Fibroblast of mammary gland (primary cell): ENCODE data around the gene ZBTB47.

Experiments used
- DNase-seq: peaks from one replicate; pipeline ENCODE4 v3.0.0-alpha.2; 2010; ENCODE audit warnings: low read depth
- H3K4me3 ChIP-seq: 2 replicates; pipeline ENCODE4 v1.5.1; 2011; ENCODE audit warnings: low read depth, mild to moderate bottlenecking, low read length, moderate library complexity; ENCODE audit not compliant: control insufficient read depth
- TF ChIP-seq, protein P1 (sequence below): conservative IDR thresholded peaks from 2 replicates; pipeline ENCODE4 v1.5.1; 2011; ENCODE audit warnings: low read depth, low read length, inconsistent platforms; ENCODE audit not compliant: control insufficient read depth, insufficient read depth

ZBTB47 gene

DNA sequence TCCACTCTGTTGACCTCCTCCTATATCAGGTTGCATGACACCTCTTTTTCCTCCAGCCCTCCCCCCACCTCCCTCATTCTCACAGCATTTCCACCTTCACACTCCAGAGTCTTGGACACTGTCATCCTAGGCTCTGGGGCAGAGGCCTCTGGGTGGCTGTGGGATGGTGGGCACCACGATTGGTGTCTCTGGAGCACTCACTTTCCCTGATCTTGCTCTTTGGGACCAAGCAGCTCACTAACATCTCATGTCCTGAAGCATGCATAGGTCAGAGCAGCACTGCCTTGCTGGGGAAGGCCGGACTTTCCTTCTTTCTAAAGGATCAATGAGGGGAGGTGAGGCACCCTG is 14.9 kb downstream of the ZBTB47 start:
- TF ChIP-seq, protein P1, sequence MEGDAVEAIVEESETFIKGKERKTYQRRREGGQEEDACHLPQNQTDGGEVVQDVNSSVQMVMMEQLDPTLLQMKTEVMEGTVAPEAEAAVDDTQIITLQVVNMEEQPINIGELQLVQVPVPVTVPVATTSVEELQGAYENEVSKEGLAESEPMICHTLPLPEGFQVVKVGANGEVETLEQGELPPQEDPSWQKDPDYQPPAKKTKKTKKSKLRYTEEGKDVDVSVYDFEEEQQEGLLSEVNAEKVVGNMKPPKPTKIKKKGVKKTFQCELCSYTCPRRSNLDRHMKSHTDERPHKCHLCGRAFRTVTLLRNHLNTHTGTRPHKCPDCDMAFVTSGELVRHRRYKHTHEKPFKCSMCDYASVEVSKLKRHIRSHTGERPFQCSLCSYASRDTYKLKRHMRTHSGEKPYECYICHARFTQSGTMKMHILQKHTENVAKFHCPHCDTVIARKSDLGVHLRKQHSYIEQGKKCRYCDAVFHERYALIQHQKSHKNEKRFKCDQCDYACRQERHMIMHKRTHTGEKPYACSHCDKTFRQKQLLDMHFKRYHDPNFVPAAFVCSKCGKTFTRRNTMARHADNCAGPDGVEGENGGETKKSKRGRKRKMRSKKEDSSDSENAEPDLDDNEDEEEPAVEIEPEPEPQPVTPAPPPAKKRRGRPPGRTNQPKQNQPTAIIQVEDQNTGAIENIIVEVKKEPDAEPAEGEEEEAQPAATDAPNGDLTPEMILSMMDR, result no peak
- no peak for DNase-seq
- no peak overlapping the region for H3K4me3 ChIP-seq

- TF ChIP-seq, protein P1, result no peak
- peak; percentile 75 for DNase-seq
Measured at GRCh38 chr3:42668793-42669217, 15.3 kb downstream of the ZBTB47 start.

GRCh38 chr3:42670051-42670576 is 16.6 kb downstream of the ZBTB47 start:
- DNase-seq, result no peak
- TF ChIP-seq, protein P1, result no peak
- H3K4me3 ChIP-seq, result no peak overlapping the region

More at GRCh38 chr3:42668793-42669217, 15.3 kb downstream of the ZBTB47 start:
- H3K4me3 ChIP-seq, result no peak overlapping the region

DNA sequence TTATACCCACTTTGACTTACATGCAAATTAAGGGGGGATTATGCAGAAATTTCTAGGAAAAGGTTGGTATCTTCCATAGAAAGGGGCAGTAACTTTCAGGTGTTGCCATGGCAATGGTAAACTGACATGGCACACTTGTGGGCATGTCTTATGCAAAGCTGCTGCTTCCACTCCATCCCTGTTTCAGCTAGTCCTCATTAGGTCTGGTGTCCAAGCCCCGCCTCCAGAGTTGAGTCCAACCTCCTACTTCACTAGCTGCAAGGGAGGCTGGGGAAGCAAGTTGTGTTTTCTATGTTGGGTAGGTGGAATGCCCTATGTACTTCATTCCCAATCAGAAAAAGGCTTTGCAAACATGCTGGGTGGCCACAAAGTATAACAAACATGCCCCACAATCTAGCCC is 17.2 kb downstream of the ZBTB47 start:
- no peak for DNase-seq
- H3K4me3 ChIP-seq, result no peak overlapping the region
- TF ChIP-seq, protein P1, result no peak

- DNase-seq, result no peak
- TF ChIP-seq, protein P1, result no peak
- H3K4me3 ChIP-seq, result no peak overlapping the region
Measured at GRCh38 chr3:42672515-42672914, 19.0 kb downstream of the ZBTB47 start.

DNA sequence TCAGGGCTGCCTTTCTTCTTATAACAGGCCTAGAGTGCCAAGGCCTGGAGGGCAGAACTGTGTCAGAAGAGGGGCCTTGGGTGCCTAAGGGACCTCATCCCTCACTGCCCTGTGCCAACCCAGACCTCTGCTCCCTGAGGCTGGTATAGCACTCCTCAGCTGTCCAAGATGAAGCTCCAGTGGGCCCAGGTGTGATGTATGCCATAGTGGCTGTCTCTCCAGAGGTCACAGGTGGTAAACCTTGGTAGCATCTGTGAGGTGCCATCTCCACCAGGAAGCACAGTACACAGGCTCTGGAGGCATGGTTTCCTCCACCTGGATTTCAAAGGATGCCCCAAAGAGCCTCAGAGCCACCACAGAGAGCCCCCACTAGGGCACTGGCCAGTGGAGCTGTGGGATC is 19.6 kb downstream of the ZBTB47 start:
- TF ChIP-seq, protein P1, result no peak
- DNase-seq, result no peak
- H3K4me3 ChIP-seq, result no peak overlapping the region

- DNase-seq, result no peak
- TF ChIP-seq, protein P1, result no peak
- H3K4me3 ChIP-seq, result no peak overlapping the region
Measured at GRCh38 chr3:42674146-42674545, 20.6 kb downstream of the ZBTB47 start.
